DMS53 treated with DMSO at 0.1 percent for 48 hours (cell line): Measurements from ENCODE around the gene TMEM273.

Source experiments
- DNase-seq: peaks from one replicate; lab custom pipeline; 2025; ENCODE audit not compliant: unreplicated experiment; lab: John Stamatoyannopoulos, UW

Gene TMEM273

DNA sequence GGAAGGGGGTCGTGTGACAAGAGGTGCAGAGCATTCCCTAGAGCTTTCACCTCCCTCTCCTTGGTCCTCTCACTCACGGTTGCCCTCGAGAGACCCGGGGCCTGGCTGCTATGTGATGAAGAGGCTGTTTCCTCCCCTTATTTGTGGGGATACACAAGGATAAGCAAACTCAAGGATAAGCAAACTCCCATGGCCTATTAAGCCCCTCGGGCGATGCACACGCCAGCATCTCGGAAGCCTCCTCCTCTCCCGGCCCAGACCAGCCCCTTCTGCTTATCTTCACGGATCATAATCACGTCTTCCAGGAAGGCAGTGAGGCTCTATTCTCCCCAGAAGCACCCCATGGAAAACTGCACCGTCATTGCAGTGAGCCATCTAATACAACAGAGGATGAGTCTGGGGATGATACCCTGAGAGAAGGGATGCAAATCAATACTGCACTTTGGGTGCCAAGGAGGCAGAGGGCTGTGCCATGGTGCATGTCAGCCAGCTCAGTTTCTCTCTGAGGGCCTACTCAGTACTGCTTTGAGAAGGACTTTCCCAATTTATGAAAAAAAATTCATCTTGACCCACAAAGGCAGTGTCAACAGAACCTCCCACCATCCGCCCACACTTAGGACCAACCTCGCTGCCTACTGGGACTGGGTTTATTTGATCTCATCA, 22.2 kb downstream of the TMEM273 start:
- DNase-seq = no peak

DNA sequence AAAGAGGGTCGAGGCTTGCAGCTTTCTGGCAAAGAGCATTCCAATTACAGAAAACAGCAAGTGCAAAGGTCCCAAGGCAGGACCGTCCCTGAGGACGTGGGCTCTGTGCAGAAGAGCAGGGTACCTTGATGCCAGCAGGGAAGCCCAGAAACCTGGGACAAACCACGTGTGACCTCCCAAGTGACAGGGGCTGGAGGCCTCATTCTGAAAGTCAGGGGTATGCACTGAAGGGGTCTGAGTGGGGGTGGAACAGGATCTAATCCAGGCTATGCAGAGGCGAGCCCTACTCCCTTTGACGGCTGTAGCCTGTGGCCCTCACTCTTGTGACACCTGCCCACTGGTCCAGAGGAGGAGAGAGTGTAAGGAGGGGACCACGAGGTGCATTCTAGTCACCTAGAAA, 22.9 kb downstream of the TMEM273 start:
- no peak for DNase-seq

DNA sequence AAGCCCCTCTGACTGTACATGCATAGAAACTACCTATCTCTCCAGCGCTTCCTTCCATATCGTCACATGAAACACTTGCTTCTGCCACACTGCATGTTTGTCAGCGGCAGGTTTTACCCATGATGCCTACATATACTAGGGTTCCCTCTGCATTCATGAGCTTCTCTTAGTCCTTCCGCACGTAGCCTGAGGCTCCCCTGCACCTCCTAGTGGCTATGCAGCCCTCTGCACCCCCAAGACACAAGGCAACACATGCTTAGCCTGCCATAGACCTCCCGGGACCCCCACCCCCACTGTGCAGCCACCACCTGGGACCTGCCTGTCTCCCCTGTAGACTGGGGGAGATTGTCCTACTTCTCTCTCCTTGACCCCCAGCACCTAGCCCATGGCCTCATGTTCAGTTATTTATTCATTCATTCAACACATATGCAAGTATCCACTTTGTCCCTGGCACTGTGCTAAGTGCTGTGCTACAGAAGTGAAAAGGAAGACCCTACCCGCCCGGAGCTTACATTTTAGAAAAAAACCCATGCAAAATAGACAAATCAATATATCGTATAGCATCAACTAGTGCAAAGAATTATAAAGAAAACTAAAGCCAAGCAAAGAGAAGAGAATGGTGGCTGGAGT, 23.5 kb downstream of the TMEM273 start:
- peak; percentile 3 for DNase-seq

DNA sequence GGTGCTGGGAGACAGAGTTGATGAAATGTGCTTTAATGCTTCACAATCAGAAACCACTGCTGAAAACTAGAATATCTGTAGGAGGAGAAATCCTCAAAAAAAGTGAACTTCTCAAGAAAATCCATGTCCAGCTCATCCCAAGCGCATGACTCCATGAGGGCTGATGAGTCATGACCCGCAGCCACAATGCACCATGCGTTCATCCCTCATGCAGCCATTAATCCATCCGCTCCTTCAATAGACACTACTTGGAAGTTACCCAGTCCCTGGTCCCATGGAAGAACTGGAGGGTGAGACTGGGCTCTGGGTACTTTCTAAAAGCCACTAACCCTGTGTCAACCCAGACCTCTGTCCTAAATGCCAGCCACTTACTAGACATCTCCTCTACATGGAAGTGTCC, 24.4 kb downstream of the TMEM273 start:
- DNase-seq = no peak

DNA sequence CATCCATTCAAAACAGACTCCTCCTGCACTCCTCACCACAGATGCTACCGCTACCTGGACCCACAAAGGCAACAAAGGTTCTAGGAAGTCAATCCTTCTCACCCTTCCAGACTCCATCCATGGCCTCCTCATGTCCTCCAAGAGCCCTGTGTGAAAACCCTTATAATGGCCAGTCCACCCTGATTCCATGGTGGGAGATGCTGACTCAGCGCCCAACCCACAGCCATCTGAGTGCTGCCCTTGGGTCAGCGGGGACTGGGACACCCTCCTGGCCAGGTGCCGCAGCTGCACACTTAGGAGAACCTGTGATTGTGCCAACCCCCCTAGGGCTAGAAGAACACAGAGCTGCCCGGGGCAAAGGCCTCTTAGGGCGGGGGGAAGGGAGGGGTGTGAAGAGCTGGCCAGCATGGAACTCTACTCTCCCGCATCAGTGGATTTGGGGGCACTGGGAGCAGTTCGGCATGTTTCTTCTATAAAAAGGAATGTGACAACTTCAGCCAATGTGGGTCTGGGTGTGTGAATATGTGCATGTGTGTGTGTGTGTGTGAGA, 25.4 kb downstream of the TMEM273 start:
- DNase-seq = no peak

DNA sequence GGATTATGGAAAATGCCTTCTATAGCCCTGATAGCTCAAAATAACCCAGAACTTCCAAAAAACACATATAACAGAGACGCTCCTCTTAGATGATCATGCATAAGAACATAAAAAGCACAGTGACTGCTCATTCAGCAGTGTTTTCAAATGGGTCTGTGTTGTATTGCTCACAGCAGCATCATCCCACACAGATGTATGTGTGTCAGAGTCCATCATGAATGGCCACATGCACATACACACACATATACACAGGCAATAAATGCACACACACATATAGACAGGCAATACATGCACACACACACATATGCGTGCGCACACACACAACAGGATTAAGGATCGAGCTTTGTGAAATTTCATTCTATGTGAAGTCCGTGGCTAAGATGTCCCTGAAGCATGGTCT, 26.1 kb downstream of the TMEM273 start:
- no peak for DNase-seq

DNA sequence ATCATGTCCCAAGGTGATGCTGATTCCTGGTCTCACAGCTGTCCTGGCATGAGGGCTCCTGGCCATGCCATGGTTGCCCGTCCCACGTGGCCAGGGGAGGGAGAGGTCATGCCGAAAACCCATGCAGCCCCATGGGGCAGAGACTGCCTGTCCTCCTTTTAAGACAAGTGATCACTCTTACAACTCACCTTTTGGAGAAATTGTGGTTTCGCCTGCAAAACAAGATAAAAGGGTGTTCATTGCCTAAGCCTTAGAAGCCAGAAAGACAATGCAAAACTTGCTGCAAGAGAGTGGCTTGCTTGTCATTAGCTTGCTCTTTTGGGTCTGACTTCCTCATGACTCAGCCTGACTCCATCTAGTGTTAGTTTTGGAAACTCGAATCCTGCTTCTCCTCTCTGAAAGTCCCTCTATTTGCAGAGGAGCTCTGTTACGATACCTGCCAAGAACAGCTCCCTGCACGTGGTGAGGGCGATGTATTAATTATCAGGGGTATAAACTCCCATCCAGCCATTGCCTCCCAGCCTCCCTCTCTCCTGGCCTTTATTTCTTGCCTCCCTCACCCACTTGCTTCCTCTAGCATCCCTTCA, 26.7 kb downstream of the TMEM273 start:
- DNase-seq = peak; percentile 26

DNA sequence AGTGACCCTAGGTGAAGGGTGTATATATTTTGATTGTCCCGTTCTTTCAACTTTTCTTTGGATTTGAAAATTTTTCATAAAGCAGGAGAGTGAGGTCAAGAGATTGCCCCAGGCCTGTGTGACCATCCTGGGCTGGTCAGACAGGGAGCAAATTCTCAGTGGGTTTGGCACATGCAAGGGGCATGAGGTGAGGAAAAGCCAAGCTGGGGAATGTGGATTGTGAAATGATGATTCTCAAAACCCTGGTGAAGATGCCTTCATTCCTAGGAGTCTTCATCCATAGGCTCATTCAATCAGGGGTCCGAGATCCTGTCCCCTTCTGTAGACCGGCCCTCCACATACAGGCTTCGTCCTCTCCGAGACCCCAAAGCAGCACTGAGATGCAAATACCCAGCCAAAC, 27.4 kb downstream of the TMEM273 start:
- no peak for DNase-seq

DNA sequence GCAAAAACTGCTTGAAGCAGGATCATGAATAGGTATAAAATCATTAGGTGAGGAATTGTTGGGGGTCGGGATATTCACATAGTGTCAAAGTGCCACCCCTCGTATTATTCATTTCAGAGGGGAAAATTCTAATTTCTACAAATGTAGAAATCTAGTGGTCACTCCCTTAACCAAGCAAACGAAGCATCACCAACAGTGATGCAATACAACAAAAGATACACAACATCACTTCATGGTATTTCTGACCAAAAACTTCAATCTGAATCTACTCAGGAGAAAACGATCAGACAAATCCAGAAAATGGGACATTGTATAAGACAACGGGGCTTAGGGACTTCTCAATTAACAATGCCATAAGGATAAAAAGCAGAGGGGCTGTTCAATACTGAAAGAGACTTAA, 28.1 kb downstream of the TMEM273 start:
- DNase-seq = no peak

DNA sequence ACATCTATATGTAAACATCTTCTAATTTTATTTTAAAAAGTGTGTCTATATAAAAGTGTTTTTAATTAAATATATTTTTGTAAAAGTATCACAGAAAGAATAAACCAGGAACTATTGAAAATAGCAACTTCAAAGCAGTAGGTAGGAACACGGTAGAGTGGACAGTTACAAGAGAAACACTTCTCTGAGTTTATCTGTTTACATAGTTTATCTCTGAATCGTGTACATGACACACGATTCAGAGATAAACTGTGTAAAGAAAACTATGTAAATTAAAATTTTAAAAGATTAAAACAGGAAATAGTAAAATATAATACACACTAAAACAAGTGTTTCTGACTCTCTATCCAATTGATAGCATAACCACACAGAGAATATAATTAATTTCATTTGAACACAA, 29.3 kb downstream of the TMEM273 start:
- no peak for DNase-seq

DNA sequence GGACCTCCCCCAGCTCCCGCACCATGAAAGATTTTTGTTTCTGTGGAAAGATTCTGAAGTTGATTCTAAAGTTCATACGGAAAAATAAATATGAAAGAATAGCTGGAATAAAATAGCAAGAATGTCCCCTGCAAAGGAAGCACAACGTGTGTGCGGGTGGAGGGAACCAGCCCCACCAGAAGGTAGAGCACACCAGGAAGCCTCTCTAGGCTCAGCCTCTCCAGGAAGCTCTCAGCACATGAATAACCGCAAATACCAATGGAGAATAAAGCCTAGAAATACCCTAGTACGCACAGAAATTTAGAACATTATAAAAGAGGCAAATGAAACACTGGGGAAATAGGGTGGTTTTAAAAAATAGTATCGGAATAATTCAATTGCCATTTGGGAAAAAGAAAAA, 29.8 kb downstream of the TMEM273 start:
- DNase-seq = peak; percentile 33

DNA sequence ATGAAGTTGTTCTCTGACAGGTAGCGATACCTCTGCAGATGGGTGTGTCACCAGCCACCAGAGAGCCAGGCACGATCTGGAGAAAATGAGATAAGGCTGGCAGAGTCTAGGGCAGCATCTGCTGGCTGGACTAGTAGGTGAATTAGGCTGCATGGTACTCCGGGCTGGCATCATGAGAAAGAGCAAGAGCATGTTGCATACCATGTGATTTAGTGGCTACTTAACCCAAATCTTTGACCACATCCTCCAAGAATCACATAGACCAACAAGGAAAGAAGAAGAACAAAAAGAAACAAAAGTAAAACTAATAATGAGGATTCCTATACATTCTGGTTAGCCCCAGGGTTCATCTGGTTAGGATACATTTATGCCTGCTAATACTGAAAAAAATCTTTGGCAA, 31.0 kb downstream of the TMEM273 start:
- no peak for DNase-seq

DNA sequence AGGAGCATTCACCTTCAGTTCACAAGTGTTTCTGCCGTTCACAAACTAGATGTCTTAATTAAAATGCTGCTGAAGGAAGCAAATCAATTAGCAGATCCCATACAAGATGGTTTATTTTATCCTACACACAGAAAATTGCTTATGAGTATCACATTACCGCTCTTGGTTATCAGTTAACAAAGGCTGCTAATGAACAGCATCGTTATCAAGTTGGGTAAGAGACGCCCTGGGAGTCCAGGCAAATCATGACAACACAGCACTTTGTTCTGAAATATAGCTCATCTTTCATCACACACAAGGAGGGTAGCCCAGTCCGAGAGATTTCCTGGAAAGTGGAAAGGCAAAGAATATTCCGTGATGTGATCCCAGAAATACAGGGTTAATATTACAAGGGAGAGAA, 33.5 kb downstream of the TMEM273 start:
- DNase-seq = no peak

DNA sequence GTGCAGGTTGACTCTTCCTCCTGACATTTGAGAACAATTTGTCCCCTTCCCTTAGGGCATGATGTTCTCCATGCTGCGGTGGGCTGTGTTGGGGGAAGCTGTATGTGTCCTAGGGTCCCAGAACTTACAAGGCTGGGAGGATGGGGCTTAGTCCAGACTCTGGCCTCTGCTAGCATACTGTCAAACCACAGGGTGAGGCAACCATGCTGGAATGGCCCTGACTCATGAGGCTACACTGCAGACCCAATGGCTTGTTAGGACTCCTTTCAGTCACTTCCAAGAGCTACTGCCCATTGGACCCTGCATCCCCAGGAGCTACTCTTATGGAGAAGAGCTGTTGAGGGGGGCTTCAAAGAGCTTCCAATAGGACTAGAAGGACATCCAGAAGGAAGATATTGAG, 34.2 kb downstream of the TMEM273 start:
- DNase-seq = no peak

DNA sequence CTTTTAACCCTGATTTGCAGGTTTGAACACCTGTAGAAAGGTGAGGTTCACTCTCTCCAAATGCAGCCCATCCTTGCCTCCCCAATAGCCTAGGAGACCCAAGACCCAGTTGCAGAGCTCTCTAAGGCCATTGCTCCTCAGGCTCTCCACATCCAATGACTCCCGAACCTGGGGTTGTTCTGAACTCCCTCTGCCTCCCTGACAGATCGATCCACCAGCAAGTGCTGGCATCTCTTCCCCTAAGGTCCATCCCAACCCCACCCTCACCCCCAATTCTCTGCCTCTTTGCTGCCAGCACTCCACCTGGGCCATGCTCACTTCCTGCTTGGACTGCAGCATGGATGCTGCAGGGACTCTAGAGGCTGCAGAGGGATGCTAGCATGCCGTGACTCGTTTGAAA, 35.1 kb downstream of the TMEM273 start:
- DNase-seq = no peak

DNA sequence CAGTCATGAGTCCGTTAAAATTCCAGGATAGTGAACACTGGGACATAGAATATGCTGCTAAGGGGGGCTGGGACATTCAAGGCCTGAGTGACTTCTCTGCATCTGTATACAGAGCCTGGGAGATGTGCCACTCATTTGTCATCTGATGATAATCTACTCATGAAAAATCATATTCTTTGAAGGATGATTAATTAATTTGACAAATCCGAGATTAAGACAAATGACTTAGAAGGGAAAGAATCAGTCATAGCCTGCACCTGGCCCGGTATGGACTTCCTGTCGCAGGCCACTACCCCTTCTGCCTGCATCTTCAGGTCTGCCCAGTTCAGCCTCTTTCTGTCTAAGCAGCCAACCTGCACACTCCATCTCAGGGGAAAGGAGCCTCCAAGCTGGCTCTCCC, 35.5 kb downstream of the TMEM273 start:
- DNase-seq = no peak

DNA sequence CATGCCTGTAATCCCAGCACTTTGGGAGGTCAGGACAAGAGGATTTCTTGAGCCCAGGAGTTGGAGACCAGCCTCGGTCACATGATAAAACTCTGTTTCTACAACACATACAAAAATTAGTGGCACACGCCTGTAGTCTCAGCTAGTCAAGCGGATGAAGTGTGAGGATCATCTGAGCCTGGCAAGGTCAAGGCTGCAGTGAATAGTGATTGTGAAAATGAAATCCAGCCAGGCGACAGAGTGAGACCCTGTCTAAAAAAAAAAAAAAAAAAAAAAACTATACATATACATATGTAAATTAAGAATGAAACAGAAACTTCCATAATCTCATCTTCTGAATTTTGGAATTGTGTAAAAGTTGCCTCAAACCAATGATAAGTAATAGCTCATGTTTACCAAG, 36.2 kb downstream of the TMEM273 start:
- no peak for DNase-seq

DNA sequence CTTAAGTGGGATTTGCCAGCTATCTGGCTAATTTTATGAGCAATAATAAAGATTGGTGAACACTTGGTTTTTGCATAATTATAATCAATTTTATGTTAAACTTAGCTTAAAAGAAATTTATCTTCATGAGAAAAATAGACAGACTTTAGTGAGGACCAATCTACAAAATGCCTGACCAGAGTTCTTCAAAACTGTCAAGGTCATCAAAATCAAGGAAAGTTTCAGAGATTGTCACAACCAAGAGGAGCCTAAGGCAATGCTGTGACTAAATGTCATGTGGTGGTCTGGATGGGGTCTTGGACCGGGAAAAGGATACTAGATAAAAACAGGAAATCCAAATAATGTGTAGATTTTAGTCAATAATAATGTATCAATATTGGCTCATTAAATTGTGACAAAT, 36.7 kb downstream of the TMEM273 start:
- DNase-seq = no peak

DNA sequence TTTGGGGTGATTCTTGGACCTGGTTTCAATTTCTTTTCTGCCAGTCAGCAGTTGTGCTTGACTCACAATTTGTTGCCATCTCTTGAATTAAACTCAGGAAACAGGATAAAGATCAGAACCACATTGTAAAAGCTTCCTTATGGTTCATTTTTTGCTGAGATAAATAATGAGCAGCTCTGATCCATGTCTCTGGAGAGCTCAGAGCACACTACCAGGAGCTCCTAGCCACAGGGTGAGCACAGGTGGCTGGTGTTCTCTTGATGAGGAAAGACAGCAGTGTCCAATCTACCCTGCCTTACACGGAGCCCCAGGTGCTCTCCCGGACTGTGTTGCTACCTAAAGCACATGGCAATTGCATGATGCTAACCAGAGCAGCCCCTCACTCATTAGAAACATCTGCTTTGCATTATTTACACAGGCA, 37.2 kb downstream of the TMEM273 start:
- no peak for DNase-seq

DNA sequence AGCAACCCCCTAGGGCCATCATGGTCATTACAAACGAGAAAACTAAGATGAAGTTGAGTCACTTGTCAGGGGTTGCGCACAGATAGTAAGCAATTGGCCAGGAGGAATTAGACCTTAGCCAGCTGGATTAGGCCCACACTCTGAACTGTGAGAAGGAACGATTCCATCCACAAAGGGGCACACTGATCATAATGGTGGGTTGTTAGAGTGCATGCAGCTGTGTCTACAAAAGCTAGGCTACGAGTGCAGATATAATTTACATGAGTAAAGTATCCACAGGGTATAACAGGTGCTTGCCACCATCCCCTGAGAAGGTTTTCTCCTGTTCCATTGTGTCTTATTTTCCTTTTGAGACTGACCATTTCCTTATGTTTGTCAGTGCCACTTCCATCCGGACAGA, 37.8 kb downstream of the TMEM273 start:
- DNase-seq = peak; percentile 20

DNA sequence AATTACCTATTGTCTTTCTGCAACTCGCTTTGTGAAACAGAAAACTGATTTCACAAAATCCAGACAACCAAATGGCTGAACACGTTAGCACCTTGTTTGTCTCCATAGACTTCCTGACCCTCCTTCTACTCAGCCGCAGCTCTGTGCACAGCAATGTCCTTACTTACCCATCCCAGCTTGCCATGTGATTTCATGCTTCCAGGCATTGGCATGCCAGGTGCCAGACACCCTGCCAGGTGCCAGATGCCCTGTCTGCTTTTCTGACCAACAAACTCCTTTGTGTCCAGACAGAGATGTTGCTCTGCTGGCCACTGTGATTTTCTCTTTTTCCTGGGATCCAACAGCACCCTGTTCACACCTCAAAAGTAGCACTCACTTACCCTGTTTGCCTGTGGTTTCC, 38.3 kb downstream of the TMEM273 start:
- DNase-seq = no peak

DNA sequence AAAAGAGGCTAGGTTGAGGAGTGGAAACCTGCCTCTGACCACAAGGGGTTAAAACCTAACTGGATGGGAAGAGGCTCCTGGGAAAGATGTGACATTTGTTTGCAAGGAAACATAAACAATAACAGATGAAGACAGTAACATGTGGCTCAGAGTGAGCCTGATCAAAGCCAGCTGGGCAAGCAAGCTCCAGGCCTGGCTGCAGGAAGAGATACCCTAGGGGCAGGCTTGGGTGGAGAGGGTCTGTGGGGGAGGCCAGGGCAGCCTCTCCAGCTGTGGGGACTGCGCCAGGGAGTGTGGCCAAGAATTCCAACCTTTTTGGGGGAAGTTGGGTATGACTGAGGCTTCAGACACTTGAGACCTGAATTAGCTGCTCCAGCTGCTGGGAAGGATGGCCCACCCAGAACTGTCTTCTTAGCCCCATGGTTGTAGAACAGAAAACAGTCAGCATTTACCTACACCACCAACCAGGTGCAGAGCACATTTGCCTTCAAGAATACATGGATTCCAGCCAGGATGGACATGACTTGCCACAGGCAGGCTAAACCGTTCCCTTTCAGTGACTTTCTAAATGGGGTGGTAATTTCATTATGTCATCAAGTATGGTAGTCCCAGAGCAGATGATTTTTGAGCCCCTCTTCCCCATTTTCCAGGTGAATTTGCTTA, 44.0 kb downstream of the TMEM273 start:
- no peak for DNase-seq
